ENCODE results near the gene HECA. TPM values are rescaled to one million over a fixed set of nuclear protein-coding genes. Genes with fewer than 3 reads are reported as not detected.
A peak's percentile ranks its signal among the peaks of the same experiment; 100 is the strongest.
"Not testable (repeated sequence)": the region's sequence is repeated elsewhere in the genome, so short reads cannot be mapped to it uniquely, and the experiment has no call there.

Gene HECA
- total RNA-seq, 1 experiment from 2014 or later: 4.0 TPM

DNA sequence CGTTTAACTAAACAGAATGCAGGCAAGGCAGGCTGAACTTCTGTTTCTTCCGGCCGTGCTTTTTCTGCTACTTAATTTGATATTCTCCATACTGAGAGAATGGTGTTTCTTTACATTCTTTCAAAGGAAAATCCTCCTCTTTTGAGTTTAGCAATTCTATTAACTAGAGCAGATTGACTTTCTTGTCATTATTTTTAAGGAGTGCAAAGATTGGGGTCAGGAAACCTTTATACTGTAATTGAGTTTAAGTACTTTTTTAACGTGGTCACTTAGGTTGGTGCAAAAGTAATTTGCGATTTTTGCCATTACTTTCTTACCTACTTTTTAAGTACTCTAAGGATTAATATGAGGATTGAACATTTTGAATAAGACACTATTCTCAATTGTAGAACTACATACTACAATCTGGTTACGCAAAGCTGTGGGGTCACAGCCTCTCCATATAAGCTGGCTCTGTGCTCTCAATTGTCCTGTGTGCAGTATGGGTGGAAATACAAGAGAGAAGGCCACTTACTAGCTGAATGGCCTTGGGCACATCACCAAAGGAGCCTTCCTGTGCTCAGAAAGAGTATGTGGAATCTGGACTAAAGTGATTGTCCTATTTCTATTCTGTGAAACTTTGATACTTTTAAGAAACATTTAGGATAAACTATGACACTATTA is 16.7 kb downstream of the HECA start:
- no peak for DNase-seq
- H3K9me3 ChIP-seq: no peaks in the 10 kb centered on the region
- no peak overlapping the region for H3K4me3 ChIP-seq
- no peaks in the 10 kb centered on the region for H3K36me3 ChIP-seq
- H3K27me3 ChIP-seq: no peaks in the 10 kb centered on the region

DNA sequence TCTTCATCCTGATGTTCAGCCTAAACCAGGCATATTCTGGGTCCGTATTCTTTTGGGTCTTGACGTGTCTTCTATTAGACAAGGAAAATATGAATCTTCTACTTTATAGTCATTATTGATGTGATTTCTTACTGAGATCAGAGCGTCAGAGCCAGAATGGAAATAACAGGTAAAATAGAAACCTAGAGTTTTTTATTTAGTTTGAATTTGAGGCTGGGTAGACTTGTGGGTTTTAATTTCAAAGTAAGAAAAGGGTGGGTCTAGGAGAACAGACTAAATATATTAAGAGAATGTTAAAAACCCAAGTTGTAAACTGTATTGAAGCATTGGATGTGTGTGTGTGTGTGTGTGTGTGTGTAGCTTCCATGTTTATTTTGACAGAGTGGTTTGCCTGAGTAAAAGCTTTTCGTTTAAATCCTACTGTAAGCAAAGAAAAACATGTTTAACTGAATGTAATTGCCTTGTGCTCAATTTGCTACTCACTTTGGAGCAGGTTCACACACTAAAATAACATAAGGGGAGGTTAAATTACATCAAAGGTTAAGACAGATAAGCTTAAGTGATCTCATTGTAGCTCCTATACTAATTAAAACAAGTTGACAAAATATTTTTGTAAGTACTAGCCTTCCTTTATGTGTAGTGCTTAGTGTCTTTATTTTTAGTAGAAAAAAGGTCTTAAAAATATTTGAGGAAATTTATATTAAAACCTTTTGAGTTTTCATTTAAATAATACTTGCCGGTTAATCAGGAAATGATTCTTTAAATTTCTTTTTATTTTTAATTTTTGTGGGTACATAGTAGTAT is 17.4 kb downstream of the HECA start:
- no peak for DNase-seq
- Histone ChIP-seq H3K9me3 (no peaks in the 10 kb centered on the region), H3K4me3 (no peak overlapping the region), H3K27me3 (no peaks in the 10 kb centered on the region), H3K36me3 (no peaks in the 10 kb centered on the region)

DNA sequence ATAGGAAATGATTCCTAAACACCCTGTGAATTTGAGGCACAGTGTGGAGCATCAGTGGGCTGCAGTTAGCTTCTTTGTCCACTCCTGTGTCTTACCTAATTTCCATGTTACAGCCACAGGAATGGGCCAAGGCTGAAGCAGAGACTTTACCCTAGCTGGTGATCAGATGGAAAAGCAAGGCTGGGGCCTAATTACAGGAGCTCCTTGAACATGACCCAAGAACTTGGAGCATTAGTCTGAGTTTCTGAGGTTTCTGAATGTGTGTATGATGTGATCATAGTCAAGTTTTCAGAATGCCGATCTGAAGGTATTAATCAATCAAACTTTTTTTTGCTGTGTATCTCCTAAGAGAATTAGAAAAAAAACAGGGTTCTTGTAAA is 18.0 kb downstream of the HECA start:
- Histone ChIP-seq H3K27me3 (no peaks in the 10 kb centered on the region), H3K9me3 (no peaks in the 10 kb centered on the region), H3K36me3 (no peaks in the 10 kb centered on the region), H3K4me3 (no peak overlapping the region)
- DNase-seq: no peak

DNA sequence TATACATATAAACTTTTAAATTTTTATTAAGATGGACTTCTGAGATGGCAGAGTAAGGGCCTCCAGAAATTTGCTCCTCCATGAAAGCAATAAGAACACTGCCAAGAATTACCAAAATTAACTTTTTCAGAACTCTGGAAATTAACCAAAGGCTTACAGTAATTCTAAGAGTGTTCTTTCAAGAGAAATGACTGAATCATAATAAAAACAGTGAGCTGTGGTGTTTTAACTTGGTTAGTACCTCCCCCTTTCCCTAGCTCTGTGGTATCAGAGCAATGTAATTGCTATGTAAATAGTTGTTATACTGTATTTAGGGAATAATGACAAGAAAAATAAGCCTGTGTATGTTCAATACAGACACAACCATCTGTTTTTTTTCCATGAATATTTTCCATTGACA is 19.0 kb downstream of the HECA start:
- Histone ChIP-seq H3K36me3 (no peaks in the 10 kb centered on the region), H3K9me3 (no peaks in the 10 kb centered on the region), H3K4me3 (no peak overlapping the region), H3K27me3 (no peaks in the 10 kb centered on the region)
- DNase-seq: no peak

DNA sequence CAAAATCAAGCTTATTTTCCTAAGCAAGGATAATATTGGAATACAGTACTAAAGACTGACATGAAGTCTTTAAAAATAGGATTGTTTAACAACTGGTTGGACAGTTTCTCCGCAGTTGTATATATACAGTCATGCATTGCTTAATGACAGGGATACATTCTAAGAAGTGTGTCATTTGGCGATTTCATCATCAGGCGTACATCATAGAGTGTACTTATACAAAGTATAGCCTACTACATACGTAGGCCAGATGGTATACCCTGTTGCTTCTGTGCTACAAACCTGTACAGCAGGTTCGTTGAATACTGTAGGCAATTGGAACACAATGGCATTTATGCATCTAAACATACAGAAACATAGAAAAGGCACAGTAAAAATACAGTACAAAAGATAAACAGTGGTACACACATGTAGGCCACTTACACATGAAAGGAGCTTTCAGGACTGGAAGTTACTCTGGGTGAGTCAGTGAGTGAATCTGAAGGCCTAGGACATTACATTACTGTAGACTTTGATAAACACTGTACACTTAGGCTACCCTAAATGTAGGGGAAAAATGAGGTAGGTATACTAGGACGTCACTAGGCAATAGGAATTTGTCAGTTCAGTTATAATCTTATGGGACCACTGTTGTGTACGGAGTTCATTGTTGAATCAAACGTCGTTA is 20.1 kb downstream of the HECA start:
- no peaks in the 10 kb centered on the region for H3K27me3 ChIP-seq
- no peak for DNase-seq
- no peak overlapping the region for H3K4me3 ChIP-seq
- H3K9me3 ChIP-seq: no peaks in the 10 kb centered on the region
- no peaks in the 10 kb centered on the region for H3K36me3 ChIP-seq

DNA sequence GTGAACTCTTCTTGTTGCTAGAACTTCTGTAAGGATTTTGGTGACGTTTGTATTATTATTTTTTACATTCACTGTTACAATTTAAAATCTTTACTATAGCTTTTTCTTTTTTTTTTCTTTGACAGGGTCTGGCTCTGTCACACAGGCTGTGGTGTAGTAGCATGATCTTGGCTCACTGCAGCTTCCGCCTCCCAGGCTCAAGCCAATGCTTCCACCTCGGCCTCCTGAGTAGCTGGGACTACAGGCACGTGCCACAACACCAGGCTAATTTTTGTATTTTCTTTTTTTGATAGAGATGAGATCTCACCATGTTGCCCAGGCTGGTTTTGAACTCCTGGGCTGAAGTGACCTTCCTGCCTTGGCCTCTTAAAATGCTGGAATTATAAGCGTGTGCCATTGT is 21.2 kb downstream of the HECA start:
- no peaks in the 10 kb centered on the region for H3K9me3 ChIP-seq
- no peaks in the 10 kb centered on the region for H3K27me3 ChIP-seq
- no peak for DNase-seq
- no peaks in the 10 kb centered on the region for H3K36me3 ChIP-seq
- H3K4me3 ChIP-seq: no peak overlapping the region

DNA sequence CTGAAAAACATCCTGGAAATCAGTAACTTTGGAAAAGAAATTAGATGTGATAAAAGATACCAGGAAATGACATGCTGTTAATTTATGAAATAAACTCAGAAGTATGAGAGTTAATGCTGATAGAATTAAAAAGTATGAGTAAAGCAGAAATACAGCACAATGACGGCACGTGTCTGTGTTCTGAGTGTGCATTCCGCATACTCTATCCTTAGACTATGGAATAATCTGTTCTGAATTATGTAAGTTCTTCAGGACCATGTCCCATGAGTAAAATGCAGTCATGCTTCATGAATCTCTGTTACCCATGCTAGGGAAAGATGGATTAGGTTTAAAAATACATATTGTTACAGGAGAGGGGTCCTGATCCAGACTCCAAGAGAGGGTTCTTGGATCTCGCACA is 21.7 kb downstream of the HECA start:
- Histone ChIP-seq H3K9me3 (no peaks in the 10 kb centered on the region), H3K36me3 (no peaks in the 10 kb centered on the region), H3K27me3 (no peaks in the 10 kb centered on the region), H3K4me3 (no peak overlapping the region)
- no peak for DNase-seq

DNA sequence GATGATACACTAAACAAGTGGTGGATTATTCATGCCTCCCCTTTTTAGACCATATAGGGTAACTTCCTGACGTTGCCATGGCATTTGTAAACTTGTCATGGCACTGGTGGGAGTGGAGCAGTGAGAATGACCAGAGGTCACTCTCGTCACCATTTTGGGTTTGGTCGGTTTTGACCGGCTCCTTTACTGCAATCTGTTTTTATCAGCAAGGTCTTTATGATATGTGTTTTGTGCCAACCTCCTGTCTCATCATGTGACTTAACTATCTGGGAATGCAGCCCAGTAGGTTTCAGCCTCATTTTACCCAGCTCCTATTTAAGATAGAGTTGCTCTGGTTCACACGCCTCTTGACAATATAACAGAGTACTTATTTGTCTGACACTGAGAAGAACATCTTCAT is 22.2 kb downstream of the HECA start:
- not testable (repeated sequence) for DNase-seq, H3K9me3 ChIP-seq, H3K27me3 ChIP-seq, H3K36me3 ChIP-seq, H3K4me3 ChIP-seq

DNA sequence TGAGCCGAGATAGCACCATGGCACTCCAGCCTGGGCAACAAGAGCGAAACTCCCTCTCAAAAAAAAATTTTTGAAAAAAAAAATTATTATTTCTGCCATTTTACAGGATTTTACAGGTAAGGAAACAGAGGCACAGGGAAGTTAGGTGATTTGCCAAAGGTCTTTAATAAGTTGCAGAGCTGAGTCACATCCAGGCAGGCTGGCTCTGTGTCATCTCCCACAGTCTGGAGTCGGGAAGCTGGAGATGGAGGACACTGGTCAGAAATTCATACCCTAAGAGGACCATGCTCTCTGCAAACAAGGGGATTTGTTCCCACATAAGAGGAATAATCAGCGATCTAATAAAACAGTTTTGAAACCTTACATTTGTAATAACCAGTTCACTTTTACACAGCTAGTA is 24.1 kb downstream of the HECA start:
- Histone ChIP-seq H3K4me3 (no peak overlapping the region), H3K27me3 (no peaks in the 10 kb centered on the region), H3K36me3 (no peaks in the 10 kb centered on the region), H3K9me3 (no peaks in the 10 kb centered on the region)
- DNase-seq: no peak

DNA sequence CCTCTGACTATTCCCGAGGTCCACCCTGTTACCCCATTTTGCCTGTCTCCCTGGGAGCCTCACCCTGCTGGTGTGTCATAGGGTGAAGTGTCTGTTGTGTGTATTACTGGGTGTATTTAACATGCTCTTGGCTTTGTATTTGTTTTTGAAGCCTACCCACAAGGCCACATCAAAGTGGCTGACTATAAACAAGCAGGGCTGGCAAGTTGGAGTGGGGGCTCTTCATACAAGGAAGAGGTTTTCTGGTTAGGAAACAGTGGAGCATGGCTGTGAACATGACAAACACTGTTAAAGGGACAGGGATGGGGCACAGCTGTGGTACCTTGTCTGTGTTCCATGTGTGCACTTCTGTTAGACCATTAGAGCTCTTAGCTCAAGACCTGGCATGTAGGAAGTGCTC is 26.3 kb downstream of the HECA start:
- peak; percentile 29 for DNase-seq

DNA sequence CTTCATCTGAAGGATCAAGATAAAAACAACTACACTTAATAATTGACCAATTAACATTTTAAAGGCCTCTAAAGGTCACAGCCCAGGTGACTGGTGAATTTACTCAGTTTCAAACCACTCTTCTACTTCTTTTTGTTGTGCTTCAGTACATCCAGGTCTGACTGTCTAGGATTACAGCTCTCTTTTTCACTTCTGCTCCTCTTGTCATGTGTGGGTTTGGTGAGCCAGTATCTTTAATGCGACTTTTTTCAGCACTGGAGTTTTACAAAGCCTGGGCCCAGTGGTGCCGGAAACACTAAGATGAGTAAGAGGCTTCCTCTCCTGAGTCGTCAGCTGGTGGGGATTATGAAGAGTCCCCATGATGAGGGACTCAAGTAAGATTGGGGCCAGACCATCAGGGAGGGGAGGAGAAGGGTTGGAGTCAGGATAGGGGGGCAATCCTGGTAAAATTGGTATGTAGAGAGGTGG is 27.0 kb downstream of the HECA start:
- DNase-seq: no peak
- Histone ChIP-seq H3K36me3 (no peaks in the 10 kb centered on the region), H3K9me3 (no peaks in the 10 kb centered on the region), H3K27me3 (no peaks in the 10 kb centered on the region), H3K4me3 (no peak overlapping the region)

More for the DNA sequence above, 26.3 kb downstream of the HECA start:
- Histone ChIP-seq H3K27me3 (no peaks in the 10 kb centered on the region), H3K36me3 (no peaks in the 10 kb centered on the region), H3K9me3 (no peaks in the 10 kb centered on the region), H3K4me3 (no peak overlapping the region)

DNA sequence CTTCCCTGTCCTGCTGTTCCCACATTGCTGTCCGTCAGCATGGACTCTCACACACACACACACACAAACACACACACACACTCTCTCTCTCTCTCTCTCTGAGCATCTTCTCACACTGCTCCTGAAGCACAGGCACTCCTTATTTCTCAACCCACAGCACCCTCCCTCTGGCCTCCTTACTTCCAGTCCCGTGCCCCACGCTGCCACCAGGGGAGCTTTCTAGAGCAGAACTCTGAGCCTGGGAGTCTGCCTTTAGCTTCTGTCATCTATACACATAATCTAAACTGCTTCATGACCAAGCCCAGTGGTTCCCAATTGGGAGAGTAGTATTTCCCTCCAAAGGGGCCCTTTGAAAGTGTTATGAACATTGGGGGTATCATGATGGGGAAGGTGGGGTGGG is 29.1 kb downstream of the HECA start:
- Histone ChIP-seq H3K36me3 (no peaks in the 10 kb centered on the region), H3K9me3 (no peaks in the 10 kb centered on the region), H3K27me3 (no peaks in the 10 kb centered on the region), H3K4me3 (no peak overlapping the region)
- no peak for DNase-seq

DNA sequence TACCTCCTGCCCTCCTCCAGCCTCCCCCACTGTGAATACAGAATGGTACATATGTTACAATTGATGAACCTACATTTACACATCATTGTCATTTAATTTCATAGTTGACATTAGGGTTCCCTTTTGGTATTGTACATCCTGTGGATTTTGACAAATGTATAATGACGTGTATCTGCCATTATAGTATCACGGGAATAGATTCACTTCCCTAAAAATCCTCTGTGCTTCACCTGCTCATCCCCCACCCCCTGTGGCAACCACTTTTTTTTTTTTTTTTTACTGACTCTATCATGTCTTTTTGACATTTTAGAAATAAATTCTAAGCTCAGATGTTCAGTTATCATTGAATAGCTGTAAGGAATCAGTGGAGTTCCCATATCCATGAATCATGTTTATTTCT is 30.4 kb downstream of the HECA start:
- H3K4me3 ChIP-seq: no peak overlapping the region
- no peaks in the 10 kb centered on the region for H3K36me3 ChIP-seq
- no peaks in the 10 kb centered on the region for H3K27me3 ChIP-seq
- no peaks in the 10 kb centered on the region for H3K9me3 ChIP-seq
- no peak for DNase-seq

DNA sequence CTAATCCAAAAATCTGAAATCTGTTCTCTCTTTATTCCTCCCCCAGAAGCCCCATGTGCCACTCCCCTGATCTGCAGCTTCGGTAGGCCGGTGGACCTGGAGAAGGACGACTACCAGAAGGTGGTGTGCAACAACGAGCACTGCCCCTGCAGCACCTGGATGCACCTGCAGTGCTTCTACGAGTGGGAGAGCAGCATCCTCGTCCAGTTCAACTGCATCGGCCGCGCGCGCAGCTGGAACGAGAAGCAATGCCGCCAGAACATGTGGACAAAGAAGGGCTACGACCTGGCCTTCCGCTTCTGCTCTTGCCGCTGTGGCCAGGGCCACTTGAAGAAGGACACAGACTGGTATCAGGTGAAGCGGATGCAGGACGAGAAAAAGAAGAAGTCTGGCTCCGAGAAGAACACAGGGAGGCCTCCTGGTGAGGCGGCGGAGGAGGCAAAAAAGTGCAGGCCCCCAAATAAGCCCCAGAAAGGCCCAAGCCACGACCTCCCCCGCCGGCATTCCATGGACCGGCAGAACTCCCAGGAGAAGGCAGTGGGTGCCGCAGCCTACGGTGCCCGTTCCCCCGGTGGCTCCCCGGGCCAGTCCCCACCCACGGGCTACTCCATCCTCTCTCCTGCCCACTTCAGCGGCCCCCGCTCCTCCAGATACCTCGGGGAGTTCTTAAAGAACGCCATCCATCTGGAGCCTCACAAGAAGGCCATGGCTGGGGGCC is 31.5 kb downstream of the HECA start:
- no peak for DNase-seq
- H3K27me3 ChIP-seq: no peaks in the 10 kb centered on the region
- H3K9me3 ChIP-seq: no peaks in the 10 kb centered on the region
- no peaks in the 10 kb centered on the region for H3K36me3 ChIP-seq
- no peak overlapping the region for H3K4me3 ChIP-seq

DNA sequence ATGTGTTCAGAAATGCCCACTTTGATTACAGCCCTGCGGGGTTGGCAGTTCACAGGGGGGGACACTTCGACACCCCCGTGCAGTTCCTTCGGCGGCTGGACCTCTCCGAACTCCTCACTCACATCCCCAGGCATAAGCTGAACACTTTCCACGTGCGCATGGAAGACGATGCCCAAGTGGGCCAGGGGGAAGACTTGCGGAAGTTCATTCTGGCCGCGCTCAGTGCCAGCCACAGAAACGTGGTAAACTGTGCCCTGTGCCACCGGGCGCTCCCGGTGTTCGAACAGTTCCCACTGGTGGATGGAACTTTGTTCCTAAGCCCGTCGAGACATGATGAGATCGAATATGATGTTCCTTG is 32.1 kb downstream of the HECA start:
- no peak for DNase-seq
- no peaks in the 10 kb centered on the region for H3K27me3 ChIP-seq
- H3K9me3 ChIP-seq: no peaks in the 10 kb centered on the region
- no peak overlapping the region for H3K4me3 ChIP-seq
- no peaks in the 10 kb centered on the region for H3K36me3 ChIP-seq

DNA sequence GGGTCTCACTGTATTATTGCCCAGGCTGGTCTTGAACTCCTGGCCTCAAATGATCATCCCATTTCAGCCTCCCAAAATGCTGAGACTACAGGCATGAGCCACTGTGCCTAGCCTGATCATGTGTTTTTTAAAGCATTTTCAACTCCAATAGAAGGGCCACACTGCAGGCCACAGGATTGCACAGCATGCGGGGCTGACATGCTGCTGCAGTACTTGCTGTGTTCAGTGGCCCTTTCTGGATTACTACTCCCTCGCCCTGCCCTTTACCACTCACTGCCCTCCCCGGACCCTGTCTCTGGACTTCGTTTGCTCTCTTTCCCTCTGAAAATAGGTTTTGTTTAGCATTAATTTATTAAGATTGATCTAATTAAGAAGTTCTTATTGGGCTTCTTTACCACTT is 37.3 kb downstream of the HECA start:
- no peaks in the 10 kb centered on the region for H3K9me3 ChIP-seq
- no peak for DNase-seq
- no peaks in the 10 kb centered on the region for H3K27me3 ChIP-seq
- H3K4me3 ChIP-seq: no peak overlapping the region
- no peaks in the 10 kb centered on the region; the same call in 1 of the 2 replicates for H3K36me3 ChIP-seq

DNA sequence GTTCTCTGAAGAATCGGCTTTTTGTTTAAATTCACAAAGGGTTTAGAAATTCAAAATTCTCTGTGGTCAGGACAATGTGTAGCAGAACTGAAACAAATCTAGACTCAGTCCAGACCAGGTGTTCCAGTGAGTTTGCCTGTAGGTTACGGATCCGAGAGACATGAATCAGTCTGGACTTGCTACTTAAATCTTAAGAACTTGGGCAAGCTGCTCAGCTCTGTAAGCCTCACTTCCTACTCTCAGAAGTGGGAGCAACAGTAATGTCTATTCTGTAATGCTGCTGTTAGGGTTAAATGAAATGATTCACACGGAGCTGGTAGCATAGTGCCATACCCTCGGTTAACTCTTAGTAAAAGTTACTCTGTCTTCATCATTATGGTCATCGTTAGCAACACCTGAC is 37.7 kb downstream of the HECA start:
- no peak overlapping the region for H3K4me3 ChIP-seq
- no peaks in the 10 kb centered on the region for H3K9me3 ChIP-seq
- H3K36me3 ChIP-seq: no peaks in the 10 kb centered on the region; the same call in 1 of the 2 replicates
- no peaks in the 10 kb centered on the region for H3K27me3 ChIP-seq
- DNase-seq: no peak
